GM12873 (cell line): ENCODE data around the gene OR4Q2.

Experiments
- TF ChIP-seq, protein P1 (sequence below): IDR thresholded peaks from 2 replicates; pipeline ENCODE4 v1.5.1; 2012; ENCODE audit warnings: low read depth, mild to moderate bottlenecking, moderate library complexity, low read length, control low read depth; ENCODE audit not compliant: insufficient read depth; ENCODE audit errors: missing control alignments

OR4Q2 gene

DNA sequence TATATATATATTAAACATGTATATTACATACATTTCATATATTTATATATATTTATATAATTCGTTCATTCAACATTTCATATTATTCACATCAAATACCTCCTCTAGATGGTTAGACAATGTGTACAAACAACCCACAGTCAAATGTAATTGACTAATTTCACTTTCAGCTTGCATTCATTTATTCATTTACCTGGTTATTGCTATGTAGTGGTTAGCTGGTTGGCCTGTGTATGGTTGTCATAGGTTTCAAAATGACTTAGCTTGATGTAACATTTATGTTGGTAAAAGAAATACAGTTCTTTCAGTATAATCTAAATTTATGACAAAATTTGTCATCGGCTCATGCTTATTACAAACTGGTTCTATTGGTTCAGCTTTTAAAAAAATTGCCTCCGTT lies 33.5 kb downstream of the OR4Q2 start:
- TF ChIP-seq, protein P1, sequence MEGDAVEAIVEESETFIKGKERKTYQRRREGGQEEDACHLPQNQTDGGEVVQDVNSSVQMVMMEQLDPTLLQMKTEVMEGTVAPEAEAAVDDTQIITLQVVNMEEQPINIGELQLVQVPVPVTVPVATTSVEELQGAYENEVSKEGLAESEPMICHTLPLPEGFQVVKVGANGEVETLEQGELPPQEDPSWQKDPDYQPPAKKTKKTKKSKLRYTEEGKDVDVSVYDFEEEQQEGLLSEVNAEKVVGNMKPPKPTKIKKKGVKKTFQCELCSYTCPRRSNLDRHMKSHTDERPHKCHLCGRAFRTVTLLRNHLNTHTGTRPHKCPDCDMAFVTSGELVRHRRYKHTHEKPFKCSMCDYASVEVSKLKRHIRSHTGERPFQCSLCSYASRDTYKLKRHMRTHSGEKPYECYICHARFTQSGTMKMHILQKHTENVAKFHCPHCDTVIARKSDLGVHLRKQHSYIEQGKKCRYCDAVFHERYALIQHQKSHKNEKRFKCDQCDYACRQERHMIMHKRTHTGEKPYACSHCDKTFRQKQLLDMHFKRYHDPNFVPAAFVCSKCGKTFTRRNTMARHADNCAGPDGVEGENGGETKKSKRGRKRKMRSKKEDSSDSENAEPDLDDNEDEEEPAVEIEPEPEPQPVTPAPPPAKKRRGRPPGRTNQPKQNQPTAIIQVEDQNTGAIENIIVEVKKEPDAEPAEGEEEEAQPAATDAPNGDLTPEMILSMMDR: no peak

DNA sequence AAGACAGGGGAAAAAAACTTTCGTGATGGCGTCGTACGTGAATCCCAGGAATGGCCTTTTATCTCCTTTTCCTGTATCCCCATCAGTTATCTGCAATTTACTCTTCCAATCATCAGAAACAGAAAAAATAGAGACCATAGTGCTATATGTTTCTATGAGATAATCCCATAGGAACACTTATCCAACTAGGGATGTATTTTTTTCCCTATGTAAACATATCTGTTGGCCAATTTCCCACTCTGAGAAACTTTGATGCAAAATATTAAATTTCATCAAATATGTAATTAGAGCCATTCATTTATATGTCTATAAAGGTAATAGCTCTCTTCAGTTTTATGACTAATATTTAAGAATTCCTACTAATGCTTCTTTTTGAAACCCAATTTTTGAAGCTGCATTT lies 34.0 kb downstream of the OR4Q2 start, which contains the start of gene OR4K13:
OR4K13 (minus strand) TSS at position 101 of the 400 bp plus-strand sequence. CDS start 1,280 bp downstream, outside the sequence.
- TF ChIP-seq, protein P1: no peak

DNA sequence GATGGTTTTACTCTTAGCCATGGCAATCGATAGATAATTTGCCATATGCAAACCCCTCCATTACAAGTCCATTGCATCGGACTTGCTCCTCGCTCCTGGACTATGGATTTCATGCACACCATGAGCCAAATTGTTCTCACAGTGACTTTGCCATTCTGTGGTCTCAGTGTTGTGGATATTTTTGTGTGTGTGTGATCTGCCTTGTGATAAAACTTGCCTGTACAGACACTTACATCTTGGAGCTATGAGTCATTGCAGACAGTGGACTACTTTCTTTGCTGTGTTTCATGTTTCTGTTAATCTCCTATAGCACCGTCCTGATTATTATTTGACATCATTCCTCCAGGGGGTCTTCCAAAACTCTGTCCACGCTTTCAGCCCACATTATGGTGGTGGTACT lies 42.3 kb downstream of the OR4Q2 start:
- TF ChIP-seq, protein P1: no peak

DNA sequence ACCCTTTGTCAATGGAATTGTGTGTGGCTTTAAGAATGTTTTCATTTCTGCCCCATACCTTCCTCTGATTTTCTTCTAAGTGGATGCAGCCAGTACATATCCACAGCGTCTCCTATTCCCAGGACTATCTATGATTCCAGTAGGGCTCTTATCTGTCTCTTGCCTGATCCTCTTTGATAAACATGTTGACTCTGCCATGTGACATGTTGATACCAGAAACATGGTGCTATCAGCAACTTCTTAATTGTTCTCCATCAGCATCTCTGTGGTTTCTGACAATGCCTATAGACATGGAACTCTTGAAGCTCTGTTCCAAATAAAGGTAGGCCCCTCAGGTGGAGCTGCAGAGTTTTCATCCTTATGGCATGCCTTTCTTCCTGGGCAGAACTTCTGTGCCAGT lies 46.2 kb downstream of the OR4Q2 start:
- TF ChIP-seq, protein P1: no peak
